ENCODE data around the gene CDH4. TPM values are rescaled to one million over a fixed set of nuclear protein-coding genes. Genes with fewer than 3 reads are reported as not detected.

The CDH4 gene
- total and polyA plus RNA-seq, 10 donors: 0.30 to 20.1 (median 7.7) TPM

GRCh38 chr20:61538943-61539265 lies 286.8 kb downstream of the CDH4 start:
- Histone ChIP-seq H3K27me3 (replicated peaks in 1 of 7) (no peaks in the 10 kb centered on the region), H3K9me3 (peaks cover 0 to 42% (median 0%) of the 10 kb centered on the region in 8 donors), H3K27ac (no peak overlapping the region), H3K36me3 (no peaks in the 10 kb centered on the region), H3K4me1 (no peaks in the 10 kb centered on the region), H3K4me3 (no peak overlapping the region)
- TF ChIP-seq POLR2AphosphoS5 (IDR thresholded peaks at IDR 0.05) (no peak), POLR2A (IDR thresholded peaks at IDR 0.05) (no peak)
- TF ChIP-seq, protein P1, sequence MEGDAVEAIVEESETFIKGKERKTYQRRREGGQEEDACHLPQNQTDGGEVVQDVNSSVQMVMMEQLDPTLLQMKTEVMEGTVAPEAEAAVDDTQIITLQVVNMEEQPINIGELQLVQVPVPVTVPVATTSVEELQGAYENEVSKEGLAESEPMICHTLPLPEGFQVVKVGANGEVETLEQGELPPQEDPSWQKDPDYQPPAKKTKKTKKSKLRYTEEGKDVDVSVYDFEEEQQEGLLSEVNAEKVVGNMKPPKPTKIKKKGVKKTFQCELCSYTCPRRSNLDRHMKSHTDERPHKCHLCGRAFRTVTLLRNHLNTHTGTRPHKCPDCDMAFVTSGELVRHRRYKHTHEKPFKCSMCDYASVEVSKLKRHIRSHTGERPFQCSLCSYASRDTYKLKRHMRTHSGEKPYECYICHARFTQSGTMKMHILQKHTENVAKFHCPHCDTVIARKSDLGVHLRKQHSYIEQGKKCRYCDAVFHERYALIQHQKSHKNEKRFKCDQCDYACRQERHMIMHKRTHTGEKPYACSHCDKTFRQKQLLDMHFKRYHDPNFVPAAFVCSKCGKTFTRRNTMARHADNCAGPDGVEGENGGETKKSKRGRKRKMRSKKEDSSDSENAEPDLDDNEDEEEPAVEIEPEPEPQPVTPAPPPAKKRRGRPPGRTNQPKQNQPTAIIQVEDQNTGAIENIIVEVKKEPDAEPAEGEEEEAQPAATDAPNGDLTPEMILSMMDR (IDR thresholded peaks at IDR 0.05 in 8 of 11, conservative IDR thresholded peaks at IDR 0.05 in 3 of 11): no peak
- intact Hi-C loops (cut with DNase I; ENCODE audit: low total_unique reads): no loop called here
- 83 to 92% (median 89%) methylated on average over 8 of the region's 8 CpGs for WGBS, 5 donors
- no peak for DNase-seq

- TF ChIP-seq POLR2A (IDR thresholded peaks at IDR 0.05): no peak
- TF ChIP-seq, protein P1 (IDR thresholded peaks at IDR 0.05 in 8 of 11, conservative IDR thresholded peaks at IDR 0.05 in 3 of 11): no peak
- no peak for TF ChIP-seq POLR2AphosphoS5 (IDR thresholded peaks at IDR 0.05)
- no peak overlapping the region for H3K4me3 ChIP-seq
- H3K9me3 ChIP-seq: peaks cover 0 to 44% (median 0%) of the 10 kb centered on the region in 8 donors
- H3K36me3 ChIP-seq: no peaks in the 10 kb centered on the region
- 87 to 94% (median 90%) methylated on average over 17 to 19 of the region's 19 CpGs for WGBS, 5 donors
- no peak overlapping the region for H3K27ac ChIP-seq
- H3K27me3 ChIP-seq (replicated peaks in 1 of 7): no peaks in the 10 kb centered on the region
- DNase-seq: no peak
- H3K4me1 ChIP-seq: no peaks in the 10 kb centered on the region
- intact Hi-C loops (cut with DNase I; ENCODE audit: low total_unique reads): no loop called here
Observed at GRCh38 chr20:61539706-61540360, 287.8 kb downstream of the CDH4 start.

DNA sequence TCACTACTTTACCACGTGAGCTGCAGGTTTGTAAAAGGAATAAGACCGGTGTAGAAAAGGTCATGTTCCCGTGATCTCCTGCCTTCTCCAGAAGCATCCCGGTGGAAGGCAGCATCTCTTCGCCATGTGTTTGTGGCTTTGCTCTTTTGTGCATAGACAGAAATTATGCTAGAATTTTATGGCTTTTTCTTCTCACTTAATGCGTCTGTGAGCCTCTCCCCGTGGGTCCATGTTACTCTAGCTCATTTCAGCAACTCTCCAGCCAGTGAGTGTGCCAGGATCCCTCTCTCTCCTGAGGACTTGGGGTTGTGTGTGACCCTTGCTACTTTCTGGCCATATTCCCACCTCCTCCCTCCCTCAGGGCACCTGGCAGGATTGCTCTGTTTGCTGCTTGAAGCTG lies 289.5 kb downstream of the CDH4 start:
- DNase-seq: no peak
- TF ChIP-seq, protein P1 (IDR thresholded peaks at IDR 0.05 in 8 of 11, conservative IDR thresholded peaks at IDR 0.05 in 3 of 11): no peak
- TF ChIP-seq POLR2AphosphoS5 (IDR thresholded peaks at IDR 0.05) (no peak), POLR2A (IDR thresholded peaks at IDR 0.05) (no peak)
- no peak overlapping the region for H3K27ac ChIP-seq
- WGBS, 5 donors: 78 to 90% (median 87%) methylated on average over 7 of the region's 7 CpGs
- no peak overlapping the region for H3K4me3 ChIP-seq
- no peaks in the 10 kb centered on the region for H3K36me3 ChIP-seq
- H3K27me3 ChIP-seq (replicated peaks in 1 of 7): no peaks in the 10 kb centered on the region
- no peaks in the 10 kb centered on the region for H3K4me1 ChIP-seq
- H3K9me3 ChIP-seq: peaks cover 0 to 34% (median 0%) of the 10 kb centered on the region in 8 donors
- intact Hi-C loops (cut with DNase I; ENCODE audit: low total_unique reads): no loop called here

DNA sequence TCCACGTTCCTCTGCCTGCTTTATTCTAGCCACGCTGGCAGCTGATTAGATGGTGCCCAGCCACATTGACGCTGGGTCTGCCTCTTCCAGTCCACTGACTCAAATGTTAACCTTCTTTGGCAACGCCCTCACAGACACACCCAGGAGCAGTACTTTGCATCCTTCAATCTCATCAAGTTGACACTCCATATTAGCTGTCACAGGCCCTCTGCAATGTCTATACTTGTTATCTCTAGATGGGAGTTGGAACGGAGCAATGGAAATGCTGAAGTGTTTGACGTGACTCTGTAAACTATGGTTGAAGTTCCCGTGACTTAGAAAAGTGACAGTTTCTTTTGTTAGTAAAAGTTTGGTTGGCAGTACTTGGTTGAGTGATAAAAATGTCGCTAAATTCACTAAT lies 291.0 kb downstream of the CDH4 start:
- intact Hi-C loops (cut with DNase I; ENCODE audit: low total_unique reads): no loop called here
- 81 to 93% (median 84%) methylated on average over 6 to 8 of the region's 8 CpGs for WGBS, 5 donors
- TF ChIP-seq, protein P1 (IDR thresholded peaks at IDR 0.05 in 8 of 11, conservative IDR thresholded peaks at IDR 0.05 in 3 of 11): no peak
- no peak for TF ChIP-seq POLR2AphosphoS5 (IDR thresholded peaks at IDR 0.05)
- TF ChIP-seq POLR2A (IDR thresholded peaks at IDR 0.05): no peak
- Histone ChIP-seq H3K9me3 (peaks cover 0 to 45% (median 0%) of the 10 kb centered on the region in 8 donors), H3K27me3 (replicated peaks in 1 of 7) (no peaks in the 10 kb centered on the region), H3K36me3 (no peaks in the 10 kb centered on the region), H3K27ac (no peak overlapping the region), H3K4me3 (no peak overlapping the region), H3K4me1 (no peaks in the 10 kb centered on the region)
- DNase-seq: no peak
